HPDE6-E6E7 (cell line): ENCODE measurements around the gene ATG2B.

Experiments used
- DNase-seq: peaks from one replicate; pipeline ENCODE4 v3.0.0; 2011; ENCODE audit warnings: missing footprints; ENCODE audit errors: extremely low spot score

ATG2B gene

GRCh38 chr14:96309896-96310330 lies 53.2 kb downstream of the ATG2B start:
- DNase-seq = no peak

DNA sequence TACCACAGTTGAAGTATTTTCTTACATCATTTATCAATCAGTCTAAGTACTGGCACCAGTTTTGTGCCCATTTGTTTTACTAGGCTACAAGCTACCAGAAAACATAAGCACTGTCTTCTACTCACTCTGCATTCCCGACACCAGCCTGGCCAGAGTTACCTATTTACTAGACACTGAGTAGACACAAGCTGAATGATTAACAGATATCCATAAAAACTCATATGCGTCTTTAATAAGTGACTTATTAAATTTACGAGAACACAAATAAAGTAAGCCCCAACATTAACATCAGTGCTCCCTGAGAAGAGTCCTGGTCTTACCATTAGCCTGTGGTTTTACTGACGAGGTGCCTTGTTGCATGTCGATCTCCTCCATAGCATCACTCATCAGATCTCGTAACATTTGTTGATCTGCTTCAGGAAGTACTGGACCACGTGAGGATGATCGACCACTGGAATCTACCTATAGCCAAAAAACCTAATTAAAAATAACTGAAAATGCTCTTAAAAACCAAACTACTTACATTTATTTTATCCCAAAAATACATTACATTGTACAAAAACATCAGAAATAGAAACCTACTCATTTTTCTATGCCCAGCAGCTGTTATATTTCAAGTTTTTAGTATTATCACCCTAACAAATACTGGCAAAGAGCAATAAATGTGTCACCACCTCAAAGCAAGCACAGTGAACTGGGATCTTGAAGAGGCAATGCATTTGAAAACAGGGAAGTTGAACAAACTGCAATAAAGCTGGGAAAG lies 53.8 kb downstream of the ATG2B start:
- DNase-seq = no peak

- no peak for DNase-seq
These were observed 55.7 kb downstream of the ATG2B start for GRCh38 chr14:96307434-96307833.

GRCh38 chr14:96304956-96305355 lies 58.2 kb downstream of the ATG2B start:
- no peak for DNase-seq

DNA sequence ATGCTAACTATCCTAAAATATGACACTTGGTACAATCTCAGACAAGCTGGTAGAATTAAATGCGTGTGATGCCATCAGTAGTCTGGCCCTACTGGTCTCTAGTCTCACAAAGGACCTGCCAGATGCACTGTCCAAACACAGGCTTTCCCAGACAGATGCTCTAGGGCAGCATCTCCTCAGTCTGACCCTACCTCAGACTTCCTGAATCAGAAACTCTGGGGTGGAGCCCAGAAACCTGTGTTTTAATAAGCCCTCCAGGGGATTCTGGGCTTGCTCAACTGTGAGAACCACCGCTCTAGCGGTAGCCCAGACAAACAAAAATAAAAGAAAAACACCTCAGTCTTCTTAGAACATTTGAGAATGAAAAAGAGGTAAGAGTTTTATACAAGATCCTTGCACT lies 59.2 kb downstream of the ATG2B start:
- no peak for DNase-seq

DNA sequence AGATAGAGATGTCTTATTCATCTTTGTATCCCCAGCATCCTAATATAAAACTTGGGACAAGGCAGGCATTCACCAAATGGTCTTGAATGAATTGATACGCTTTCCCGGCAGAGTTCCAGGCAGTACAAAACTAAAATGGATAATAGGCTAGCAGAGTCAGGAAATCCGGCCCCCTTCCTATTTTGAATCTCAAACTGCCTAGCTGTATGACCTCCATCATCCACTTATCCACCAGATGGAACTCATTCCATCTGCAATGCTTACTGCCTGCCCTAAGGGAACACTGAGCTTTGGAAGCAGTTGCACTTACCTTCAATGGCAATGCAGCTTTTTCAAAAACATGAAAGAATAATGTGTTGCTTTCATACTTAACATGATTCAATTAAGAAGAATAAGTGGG lies 63.7 kb downstream of the ATG2B start:
- no peak for DNase-seq

- DNase-seq = no peak
These were observed 65.1 kb downstream of the ATG2B start for GRCh38 chr14:96297997-96298515.

DNA sequence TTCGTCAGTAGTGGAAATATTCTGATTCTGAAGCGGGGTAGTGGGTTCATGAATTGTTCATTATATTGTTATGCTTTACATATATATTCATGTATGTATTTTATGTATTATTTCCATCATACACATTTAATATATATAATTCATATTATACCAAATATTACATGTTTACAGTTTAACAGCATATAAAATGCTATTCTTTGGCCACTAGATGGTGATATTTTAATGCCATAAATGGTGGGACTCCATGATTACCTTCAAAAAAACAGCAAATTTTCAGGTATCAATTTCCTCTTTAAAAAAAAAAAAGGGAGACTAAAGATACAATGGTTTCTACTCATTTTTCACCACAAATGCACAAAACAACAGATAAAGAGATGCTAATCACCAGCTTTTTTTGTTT lies 66.1 kb downstream of the ATG2B start:
- no peak for DNase-seq

DNA sequence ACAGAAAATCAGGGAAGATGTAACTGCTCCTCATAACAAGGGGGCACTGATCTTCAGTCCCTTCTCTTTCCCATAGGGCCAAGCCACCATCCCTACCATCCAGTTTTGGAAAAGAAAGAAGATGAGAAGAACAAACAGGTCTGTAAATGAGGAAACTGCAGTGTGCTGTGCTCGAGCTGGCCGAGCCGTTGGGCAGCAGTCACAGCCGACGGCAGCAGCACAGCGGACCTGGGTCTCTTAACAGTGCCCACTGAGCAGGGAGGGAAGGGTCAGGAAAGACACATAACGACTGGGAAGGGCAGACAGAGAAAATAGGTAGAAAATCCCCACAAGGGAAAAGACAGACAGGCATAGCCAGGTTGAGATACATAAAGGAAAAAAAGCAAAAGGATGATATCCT lies 68.9 kb downstream of the ATG2B start:
- no peak for DNase-seq

GRCh38 chr14:96287856-96288255 lies 75.3 kb downstream of the ATG2B start:
- DNase-seq = no peak

- DNase-seq = no peak
These were observed 76.9 kb downstream of the ATG2B start for GRCh38 chr14:96286251-96286650.

GRCh38 chr14:96285667-96286066 lies 77.5 kb downstream of the ATG2B start:
- no peak for DNase-seq

- DNase-seq = no peak
These were observed 78.7 kb downstream of the ATG2B start for GRCh38 chr14:96284430-96284829.

DNA sequence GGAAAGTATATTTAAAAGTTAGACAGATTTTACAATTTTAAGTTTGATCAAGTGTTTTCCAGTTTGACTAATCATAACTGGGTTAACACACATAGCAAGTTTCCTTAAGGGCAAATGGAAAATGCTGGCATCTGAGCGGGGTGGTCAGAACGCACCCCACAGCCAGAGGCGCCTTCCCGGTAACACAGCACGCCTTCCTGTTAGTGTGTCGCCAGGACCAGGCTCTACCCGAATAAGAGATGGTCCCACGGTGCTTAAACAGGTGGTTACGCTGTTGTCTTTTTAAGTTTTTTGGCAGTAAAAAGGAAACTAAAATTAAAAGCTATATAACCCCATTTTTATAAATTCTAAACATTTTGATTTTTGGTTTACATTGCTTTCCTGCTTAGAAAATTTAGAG lies 79.1 kb downstream of the ATG2B start:
- no peak for DNase-seq

DNA sequence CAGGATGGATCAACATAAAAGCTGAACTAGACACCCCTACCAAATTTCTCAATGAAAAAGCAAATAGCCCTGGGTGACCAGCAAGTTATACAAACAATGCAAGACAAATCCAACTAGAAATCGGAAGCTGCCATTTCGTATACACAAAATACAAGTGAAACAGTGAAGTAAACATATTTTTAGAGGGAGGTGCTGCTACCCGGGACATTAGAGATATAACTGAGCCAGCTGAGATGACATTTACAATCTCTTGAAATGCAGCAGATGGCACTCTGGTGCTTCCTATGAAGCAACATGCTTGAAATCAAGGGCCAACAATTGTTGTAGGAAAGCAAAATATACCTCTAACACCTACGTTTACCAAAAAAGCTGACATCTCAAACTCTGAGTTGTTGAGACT lies 81.7 kb downstream of the ATG2B start:
- no peak for DNase-seq

GRCh38 chr14:96280104-96280503 lies 83.0 kb downstream of the ATG2B start:
- DNase-seq = no peak

GRCh38 chr14:96279564-96279963 lies 83.6 kb downstream of the ATG2B start:
- DNase-seq = no peak

- DNase-seq = no peak
These were observed 85.3 kb downstream of the ATG2B start for GRCh38 chr14:96277890-96278289.

DNA sequence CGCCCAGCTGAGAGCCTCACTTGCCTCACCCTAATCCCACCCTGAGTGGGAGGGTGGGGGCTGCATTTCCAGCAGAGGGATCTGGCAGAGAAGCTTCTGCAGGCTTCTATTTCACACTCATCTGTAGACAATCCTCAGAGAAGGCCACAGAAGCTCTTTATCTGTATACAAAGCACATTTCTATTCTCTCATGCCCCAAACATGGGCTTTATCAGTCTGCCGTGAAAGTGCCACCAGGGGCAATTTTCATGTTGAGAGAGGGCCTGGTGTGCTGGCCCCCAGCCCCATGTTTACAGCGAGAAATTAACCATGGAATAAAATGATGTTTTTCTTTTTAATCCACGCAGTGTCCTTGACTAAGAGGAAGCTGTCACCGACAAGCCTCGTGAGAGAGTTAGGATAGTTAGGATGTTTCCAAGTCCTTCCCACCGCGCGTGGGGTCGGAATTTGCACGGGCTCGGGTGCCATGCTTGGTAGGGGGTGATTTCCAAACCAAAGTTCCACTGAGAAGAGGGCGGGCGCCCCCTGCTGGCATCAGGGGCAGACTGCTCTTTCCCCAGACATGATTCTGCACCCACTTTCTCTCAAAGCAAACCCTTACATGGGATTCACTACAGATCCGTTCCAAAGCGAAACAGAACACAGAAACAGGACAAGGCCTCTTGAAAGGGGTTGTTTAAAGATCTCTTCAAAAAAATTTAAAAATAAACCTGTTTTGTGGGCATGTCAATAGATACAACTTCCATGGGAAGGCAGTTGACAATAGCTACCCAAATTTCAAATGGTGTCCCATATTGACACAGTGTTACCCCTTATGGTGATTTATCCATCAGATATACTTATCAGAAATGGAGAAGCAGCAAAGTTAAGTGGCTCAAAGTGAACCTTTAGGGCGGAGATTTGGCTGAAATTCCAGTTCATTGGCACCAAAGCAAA lies 87.7 kb downstream of the ATG2B start:
- DNase-seq = peak; percentile 63

GRCh38 chr14:96274543-96274942 lies 88.6 kb downstream of the ATG2B start:
- DNase-seq = no peak

GRCh38 chr14:96274122-96274521 lies 89.0 kb downstream of the ATG2B start:
- no peak for DNase-seq

DNA sequence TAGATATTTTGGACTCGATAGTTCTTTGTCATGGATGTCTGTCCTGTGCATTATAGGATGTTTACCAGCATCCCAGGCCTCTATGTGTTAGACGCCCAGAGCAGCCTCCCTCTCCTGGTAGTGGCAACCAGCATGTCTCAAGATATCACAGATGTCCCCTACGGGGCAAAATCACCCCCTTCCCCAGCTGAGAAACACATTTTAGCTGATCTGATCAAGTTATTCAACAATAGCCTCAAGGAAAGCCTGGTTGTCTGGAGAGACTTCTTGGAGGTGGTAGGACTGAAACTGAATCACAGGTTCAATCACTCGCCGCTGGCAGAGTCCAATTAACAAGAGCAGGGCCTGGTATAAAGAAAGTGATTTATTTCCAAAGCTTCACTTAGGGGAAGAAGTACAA lies 89.5 kb downstream of the ATG2B start:
- DNase-seq = no peak
